Fibroblast of villous mesenchyme (primary cell): ENCODE data around the gene PRKACB. TPM values are rescaled to one million over a fixed set of nuclear protein-coding genes. Genes with fewer than 3 reads are reported as not detected.

Source experiments
- DNase-seq: peaks from one replicate; pipeline ENCODE4 v3.0.0-alpha.2; 2010; ENCODE audit warnings: low read depth
- H3K4me3 ChIP-seq: 2 replicates; pipeline ENCODE4 v1.5.1; 2011; ENCODE audit warnings: low read depth, mild to moderate bottlenecking, low read length
- total RNA-seq: library from RNA; depleted of rRNA; stranded (reverse); fragments of >200 nt; gene quantifications from 2 replicates; pipeline ENCODE4 v1.2.3, GENCODE V29; 2012
- TF ChIP-seq, protein P1 (sequence below): IDR thresholded peaks from 2 replicates; pipeline ENCODE4 v1.5.1; 2012; ENCODE audit warnings: low read depth, mild to moderate bottlenecking, low read length; ENCODE audit not compliant: insufficient read depth

The PRKACB gene
- total RNA-seq, 1 donor, result 31.5 TPM

DNA sequence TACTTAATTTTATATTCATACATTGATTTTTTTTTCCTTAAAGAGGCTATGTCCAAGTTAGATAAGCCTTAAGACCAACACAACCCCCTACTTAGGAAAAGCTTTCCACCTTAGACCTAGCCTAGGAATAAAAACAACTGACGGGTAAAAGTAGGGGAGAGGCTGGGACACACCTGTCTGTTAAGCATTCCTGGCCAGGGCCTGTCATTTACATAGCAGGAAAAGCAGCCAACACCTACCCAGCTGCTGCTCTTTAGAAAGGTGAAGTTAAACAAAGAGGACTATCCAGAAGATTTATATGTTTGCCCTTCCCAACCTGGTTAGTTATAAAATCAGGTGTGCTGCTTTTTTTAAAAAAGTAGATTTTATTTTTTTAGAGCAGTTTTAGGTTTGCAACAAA lies 128.3 kb downstream of the PRKACB start:
- TF ChIP-seq, protein P1, sequence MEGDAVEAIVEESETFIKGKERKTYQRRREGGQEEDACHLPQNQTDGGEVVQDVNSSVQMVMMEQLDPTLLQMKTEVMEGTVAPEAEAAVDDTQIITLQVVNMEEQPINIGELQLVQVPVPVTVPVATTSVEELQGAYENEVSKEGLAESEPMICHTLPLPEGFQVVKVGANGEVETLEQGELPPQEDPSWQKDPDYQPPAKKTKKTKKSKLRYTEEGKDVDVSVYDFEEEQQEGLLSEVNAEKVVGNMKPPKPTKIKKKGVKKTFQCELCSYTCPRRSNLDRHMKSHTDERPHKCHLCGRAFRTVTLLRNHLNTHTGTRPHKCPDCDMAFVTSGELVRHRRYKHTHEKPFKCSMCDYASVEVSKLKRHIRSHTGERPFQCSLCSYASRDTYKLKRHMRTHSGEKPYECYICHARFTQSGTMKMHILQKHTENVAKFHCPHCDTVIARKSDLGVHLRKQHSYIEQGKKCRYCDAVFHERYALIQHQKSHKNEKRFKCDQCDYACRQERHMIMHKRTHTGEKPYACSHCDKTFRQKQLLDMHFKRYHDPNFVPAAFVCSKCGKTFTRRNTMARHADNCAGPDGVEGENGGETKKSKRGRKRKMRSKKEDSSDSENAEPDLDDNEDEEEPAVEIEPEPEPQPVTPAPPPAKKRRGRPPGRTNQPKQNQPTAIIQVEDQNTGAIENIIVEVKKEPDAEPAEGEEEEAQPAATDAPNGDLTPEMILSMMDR, result no peak
- no peak overlapping the region for H3K4me3 ChIP-seq
- DNase-seq, result no peak

DNA sequence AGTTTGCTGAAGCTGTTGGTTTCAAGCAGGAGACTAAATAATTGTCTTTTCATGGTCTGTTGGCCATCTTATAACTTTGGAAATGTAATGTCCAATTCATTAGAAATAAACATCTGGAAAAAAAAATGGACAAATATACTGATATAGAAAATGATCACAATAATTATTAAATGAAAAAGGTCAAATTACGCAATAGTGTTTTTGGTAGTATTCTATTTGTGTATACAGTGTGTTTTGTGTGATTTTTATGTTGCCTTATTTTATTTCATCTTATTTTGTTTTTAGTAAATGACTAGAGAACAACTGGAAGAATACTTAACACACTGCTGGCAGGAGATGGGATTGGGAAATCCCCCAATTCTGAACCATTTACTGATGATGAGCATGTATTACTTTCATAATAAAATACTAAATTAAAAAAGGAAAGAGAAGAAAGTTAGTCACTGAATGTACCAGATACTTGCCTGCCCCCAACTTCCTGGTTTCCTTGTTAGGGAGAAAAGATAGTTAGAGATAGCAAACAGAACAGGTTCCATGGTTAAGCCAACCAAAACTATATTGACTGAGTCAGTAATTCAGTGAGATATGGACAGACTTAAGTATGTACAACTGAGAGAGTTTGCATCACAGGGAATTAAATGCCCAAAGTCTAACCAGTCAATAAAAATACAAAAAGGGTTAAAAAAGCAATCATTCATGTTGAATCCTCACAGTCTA lies 133.4 kb downstream of the PRKACB start:
- no peak for DNase-seq
- no peak overlapping the region for H3K4me3 ChIP-seq
- TF ChIP-seq, protein P1, result no peak

DNA sequence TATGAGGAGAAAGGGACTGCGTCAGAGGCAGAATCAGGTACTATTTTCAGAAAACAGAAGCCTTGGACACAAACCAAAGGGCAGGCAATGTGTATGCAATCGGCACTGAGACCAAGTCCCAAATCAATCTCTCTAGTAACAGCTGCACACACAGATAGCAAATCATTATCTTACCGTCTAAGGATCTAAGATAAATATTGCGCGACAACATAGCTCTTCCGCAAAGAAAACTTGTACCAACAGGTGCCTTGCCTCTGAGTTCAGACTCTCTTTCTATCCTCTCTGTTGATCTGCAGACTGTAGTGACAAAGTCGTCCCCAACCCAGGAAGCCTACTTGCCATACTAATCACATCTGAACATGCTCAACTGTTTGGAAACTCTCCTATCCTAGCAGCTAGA lies 134.8 kb downstream of the PRKACB start:
- DNase-seq, result no peak
- TF ChIP-seq, protein P1, result no peak
- no peak overlapping the region for H3K4me3 ChIP-seq

DNA sequence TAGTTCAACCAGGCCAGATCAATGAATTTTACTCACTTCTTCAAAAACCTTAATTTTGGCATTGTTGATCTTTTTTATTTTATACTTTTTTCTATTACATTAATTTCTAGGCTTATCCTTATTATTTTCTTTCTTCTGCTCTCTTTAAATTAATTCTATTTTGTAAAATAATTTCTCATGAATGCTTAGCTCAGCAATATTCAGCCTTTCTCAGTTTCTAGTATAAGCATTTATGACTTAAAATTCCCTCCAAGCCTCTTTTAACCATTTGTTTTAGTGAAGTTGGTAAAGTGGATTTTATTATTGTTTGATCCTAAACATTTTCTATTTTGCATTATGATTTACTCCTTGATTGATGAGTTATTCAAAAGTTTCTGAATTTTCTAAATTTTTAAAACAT lies 136.8 kb downstream of the PRKACB start:
- TF ChIP-seq, protein P1, result no peak
- no peak for DNase-seq
- H3K4me3 ChIP-seq, result no peak overlapping the region

DNA sequence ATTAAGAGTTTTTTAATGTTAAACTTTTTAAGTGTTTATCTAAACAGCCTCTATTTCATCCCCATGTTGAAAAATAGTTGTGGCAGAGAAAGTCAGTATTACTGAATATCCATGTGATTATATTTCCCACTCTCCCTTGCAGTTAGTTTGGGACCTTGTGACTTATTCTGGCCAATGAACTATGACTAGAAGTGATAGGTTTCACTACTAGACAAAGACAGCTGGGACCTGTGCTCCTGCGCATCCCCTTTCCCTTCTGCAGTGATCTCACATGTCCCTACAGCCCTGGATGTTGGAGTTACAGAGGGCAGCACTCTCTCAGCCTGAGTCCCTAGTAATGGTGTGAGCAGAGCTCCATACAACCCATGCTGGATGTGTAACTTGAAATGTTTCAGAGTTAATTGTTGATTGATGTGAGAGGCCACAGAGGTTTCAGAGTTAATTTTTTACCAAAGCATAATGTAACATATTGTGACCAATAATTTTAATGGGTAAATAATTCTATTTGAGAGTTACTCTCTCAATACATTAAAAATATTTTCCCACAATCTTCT lies 138.8 kb downstream of the PRKACB start:
- TF ChIP-seq, protein P1, result no peak
- no peak for DNase-seq
- H3K4me3 ChIP-seq, result no peak overlapping the region

DNA sequence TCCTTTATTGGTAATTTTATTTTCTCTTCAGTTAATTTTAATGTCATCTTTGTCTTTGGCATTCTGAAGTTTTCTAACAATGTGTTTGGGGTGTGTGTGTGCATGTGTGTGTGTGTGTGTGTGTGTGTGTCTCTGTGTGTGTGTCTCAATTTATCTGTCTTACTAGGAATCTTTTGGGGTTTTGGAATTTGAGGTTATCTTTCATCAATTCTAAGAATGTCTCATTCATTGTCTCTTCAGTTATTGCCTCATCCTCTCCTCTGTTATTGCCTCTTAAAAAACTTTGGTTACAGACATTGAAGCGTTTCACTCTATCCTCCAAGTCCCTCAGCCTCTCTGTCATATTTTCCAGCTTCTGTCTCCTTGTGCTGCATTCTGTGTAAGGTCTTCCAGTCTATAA lies 139.3 kb downstream of the PRKACB start:
- TF ChIP-seq, protein P1, result no peak
- no peak overlapping the region for H3K4me3 ChIP-seq
- no peak for DNase-seq
